SH-SY5Y (cell line): Measurements from ENCODE around the gene BLACAT1.

ENCODE experiments used
- GATA2 ChIP-seq: IDR thresholded peaks from 2 replicates; pipeline ENCODE4 v1.6.1; 2011; ENCODE audit warnings: mild to moderate bottlenecking, low read depth, low read length
- GATA3 ChIP-seq: IDR thresholded peaks from 2 replicates; pipeline ENCODE4 v1.6.1; 2011; ENCODE audit warnings: low read depth, mild to moderate bottlenecking, low read length, moderate library complexity

The BLACAT1 gene

GRCh38 chr1:205451759-205452164 lies 4.1 kb downstream of the BLACAT1 start:
- TF ChIP-seq GATA2 (no peak), GATA3 (no peak)

DNA sequence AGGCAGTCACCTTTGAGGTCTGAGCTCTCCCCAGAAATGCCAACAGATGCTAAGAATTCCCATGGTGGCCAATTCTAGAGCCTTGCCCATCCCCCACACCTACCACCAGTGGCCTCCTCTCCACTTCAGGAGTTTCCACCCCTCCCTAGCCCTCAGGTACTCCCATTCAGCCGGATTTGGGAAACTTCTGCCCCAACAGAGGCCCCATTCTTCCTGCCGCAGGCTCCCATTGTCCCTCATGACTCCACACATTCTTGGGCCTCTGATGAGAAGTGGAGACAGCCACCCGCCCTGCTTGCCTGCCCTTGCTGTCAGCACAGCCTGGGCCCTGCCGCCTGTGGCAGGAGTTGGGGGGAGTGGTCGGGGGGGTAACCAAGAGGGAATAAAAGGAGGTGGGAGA lies 4.6 kb downstream of the BLACAT1 start:
- no peak for TF ChIP-seq GATA2
- no peak for TF ChIP-seq GATA3

DNA sequence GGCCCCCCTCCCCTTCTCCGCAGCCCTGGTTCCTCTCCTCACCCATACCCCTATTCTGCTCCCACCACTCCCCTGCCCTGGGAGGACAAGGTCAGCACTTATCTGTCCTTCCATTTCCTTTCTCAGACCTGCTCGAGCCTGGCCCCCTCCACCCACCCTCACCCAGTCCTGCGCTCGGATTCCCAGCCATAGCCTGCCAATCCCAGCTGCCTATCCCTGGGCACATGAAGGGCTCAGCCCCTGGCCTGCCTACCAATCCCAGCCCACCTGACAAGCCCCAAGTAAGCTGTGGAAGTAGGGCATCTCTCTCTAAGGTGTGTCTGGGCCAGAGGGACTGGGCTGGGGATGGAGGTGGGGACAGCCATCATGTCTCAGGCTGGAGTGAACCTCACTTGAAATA lies 5.4 kb downstream of the BLACAT1 start:
- TF ChIP-seq GATA3, result no peak
- TF ChIP-seq GATA2, result no peak

- no peak for TF ChIP-seq GATA3
- TF ChIP-seq GATA2, result no peak
These were observed 5.9 kb downstream of the BLACAT1 start for GRCh38 chr1:205449750-205450443.

GRCh38 chr1:205449254-205449749 lies 6.5 kb downstream of the BLACAT1 start:
- TF ChIP-seq GATA2 (no peak), GATA3 (no peak)

- TF ChIP-seq GATA2, result no peak
These were observed 7.1 kb downstream of the BLACAT1 start for GRCh38 chr1:205448540-205449253.

- TF ChIP-seq GATA2, result no peak
- TF ChIP-seq GATA3, result no peak
These were observed 8.1 kb downstream of the BLACAT1 start for GRCh38 chr1:205447457-205448341.

GRCh38 chr1:205446828-205447227 lies 9.0 kb downstream of the BLACAT1 start:
- no peak for TF ChIP-seq GATA2
- TF ChIP-seq GATA3, result no peak

DNA sequence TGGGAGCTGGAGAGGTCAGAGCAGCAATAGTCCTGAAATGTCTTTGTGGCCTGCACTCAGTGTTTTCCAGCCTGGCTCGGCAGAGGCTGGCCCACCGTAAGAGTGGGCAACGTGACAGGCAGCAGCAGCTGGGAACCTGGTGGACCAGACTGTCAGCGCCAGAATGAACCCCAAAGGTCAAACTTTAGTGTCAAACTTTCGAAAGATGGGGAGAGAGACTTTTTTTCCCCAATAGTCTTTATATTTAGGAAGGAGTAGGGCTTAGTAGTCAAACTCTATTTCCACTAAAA lies 10.3 kb downstream of the BLACAT1 start:
- no peak for TF ChIP-seq GATA2
- TF ChIP-seq GATA3, result no peak

DNA sequence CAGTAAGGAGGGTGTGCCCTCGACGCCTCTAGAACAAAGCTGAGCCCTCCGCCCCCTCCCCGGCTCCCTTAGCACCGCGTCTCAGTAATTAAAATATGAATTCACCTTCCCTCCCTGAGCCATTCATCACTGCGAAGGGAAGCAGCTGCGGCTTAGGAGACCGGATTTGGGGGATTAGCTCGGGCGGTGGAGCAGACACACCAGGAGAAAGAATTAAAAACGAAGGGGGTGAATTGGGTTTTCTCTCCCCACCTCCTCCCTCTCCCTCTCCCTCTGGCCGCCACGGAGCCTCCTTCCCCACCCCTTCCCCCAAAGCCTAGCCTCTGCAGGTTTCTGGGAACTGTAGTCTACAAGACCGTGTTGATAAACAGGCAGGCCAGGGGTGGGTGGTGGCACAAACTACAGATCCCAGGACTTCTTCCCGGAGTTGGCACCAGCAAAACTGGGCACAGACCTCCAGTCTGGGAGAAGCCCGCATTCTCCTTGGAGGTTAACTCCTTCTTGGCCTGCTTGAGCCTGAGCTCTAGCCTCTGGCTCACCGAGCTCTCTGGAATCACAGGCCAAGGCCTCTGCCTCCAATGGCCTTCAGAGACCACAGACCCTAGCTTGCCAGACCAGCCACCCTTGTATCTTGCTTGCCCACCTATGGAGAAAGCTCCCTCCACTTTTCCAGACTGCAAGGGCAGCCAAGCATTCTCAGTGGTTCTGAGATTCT lies 10.8 kb downstream of the BLACAT1 start:
- TF ChIP-seq GATA2 (no peak), GATA3 (no peak)

DNA sequence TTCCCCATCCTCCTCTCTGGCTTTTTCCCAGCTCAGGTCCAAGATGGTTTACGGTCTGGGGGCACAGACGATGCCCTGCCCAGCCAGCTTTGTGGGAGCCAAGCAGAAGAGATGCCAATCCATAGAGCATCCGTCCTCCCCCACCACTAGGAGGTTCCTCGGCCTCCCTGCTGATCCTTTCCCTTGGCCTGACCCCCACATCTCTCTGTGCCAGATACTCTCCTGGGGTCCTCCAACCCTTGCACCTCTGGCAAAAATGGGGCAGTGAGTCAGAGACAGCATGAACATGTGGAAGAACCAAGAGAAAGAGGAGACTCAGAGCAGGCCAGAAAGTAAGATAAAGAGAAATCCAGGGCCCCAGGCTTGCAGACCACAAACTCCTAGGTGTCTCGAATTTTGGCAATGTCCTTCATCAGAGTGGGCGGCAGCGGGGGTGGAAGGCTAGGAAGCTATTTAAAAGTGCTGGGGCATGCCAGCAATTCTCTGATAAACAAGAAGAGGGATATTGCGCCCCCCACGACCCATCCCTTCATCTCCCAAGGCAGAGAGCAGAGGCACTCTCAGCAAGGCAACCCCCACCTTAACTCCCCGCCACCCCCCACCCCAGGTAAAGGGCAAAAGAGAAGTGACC lies 11.4 kb downstream of the BLACAT1 start:
- TF ChIP-seq GATA3, result no peak
- no peak for TF ChIP-seq GATA2

GRCh38 chr1:205443585-205444299 lies 12.1 kb downstream of the BLACAT1 start:
- no peak for TF ChIP-seq GATA2
- no peak for TF ChIP-seq GATA3

- TF ChIP-seq GATA2 (no peak), GATA3 (no peak)
These were observed 13.7 kb downstream of the BLACAT1 start for GRCh38 chr1:205442051-205442725.
